ENCODE measurements around the gene FLOT1.
"Not testable (repeated sequence)": the region's sequence is repeated elsewhere in the genome, so short reads cannot be mapped to it uniquely, and the experiment has no call there.

Gene FLOT1

GRCh38 chr6:30767158-30767943 is 24.9 kb upstream of the FLOT1 start:
- no peak for DNase-seq (ENCODE audit: low spot score)

- DNase-seq (ENCODE audit: low spot score): no peak
These were observed 24.1 kb upstream of the FLOT1 start for GRCh38 chr6:30766461-30767157.

GRCh38 chr6:30765495-30765894 is 23.0 kb upstream of the FLOT1 start:
- DNase-seq (ENCODE audit: low spot score): not testable (repeated sequence)

- not testable (repeated sequence) for DNase-seq (ENCODE audit: low spot score)
These were observed 22.1 kb upstream of the FLOT1 start for GRCh38 chr6:30764490-30765043.

- peak; percentile 96 for DNase-seq (ENCODE audit: low spot score)
These were observed 21.4 kb upstream of the FLOT1 start for GRCh38 chr6:30763618-30764489.

- DNase-seq (ENCODE audit: low spot score): no peak
These were observed 20.7 kb upstream of the FLOT1 start for GRCh38 chr6:30763155-30763617.

GRCh38 chr6:30761791-30762429 is 19.4 kb upstream of the FLOT1 start:
- DNase-seq (ENCODE audit: low spot score): no peak

- no peak for DNase-seq (ENCODE audit: low spot score)
These were observed 18.1 kb upstream of the FLOT1 start for GRCh38 chr6:30760549-30760948.

GRCh38 chr6:30759575-30760239 is 17.2 kb upstream of the FLOT1 start:
- no peak for DNase-seq (ENCODE audit: low spot score)

GRCh38 chr6:30757261-30757904 is 14.9 kb upstream of the FLOT1 start:
- no peak for DNase-seq (ENCODE audit: low spot score)

- not testable (repeated sequence) for DNase-seq (ENCODE audit: low spot score)
These were observed 14.0 kb upstream of the FLOT1 start for GRCh38 chr6:30756405-30757003.

- DNase-seq (ENCODE audit: low spot score): no peak
These were observed 12.1 kb upstream of the FLOT1 start for GRCh38 chr6:30754631-30755030.

- DNase-seq (ENCODE audit: low spot score): peak; percentile 96
These were observed 9.9 kb upstream of the FLOT1 start for GRCh38 chr6:30752157-30752927.

GRCh38 chr6:30750379-30750668 is 7.8 kb upstream of the FLOT1 start:
- DNase-seq (ENCODE audit: low spot score): no peak

GRCh38 chr6:30749554-30750378 is 7.3 kb upstream of the FLOT1 start:
- DNase-seq (ENCODE audit: low spot score): peak; percentile 96

GRCh38 chr6:30748851-30749540 is 6.5 kb upstream of the FLOT1 start:
- DNase-seq (ENCODE audit: low spot score): peak; percentile 92

GRCh38 chr6:30747902-30748769 is 5.6 kb upstream of the FLOT1 start:
- peak; percentile 88 for DNase-seq (ENCODE audit: low spot score)
